Common myeloid progenitor, CD34-positive (primary cell): ENCODE data around the gene PCDHB13.
A peak's percentile ranks its signal among the peaks of the same experiment; 100 is the strongest.
"Not testable (repeated sequence)": the region's sequence is repeated elsewhere in the genome, so short reads cannot be mapped to it uniquely, and the experiment has no call there.

ENCODE experiments used
- CTCF ChIA-PET: fragments of 350-600 bp; sonication (Branson Sonifier 250); formaldehyde crosslinking; loops from one replicate; lab custom pipeline; 2021; ENCODE audit warnings: antibody characterized with exemption; lab: Charles Lee
- POLR2A ChIA-PET: fragments of 350-600 bp; sonication (Branson Sonifier 250); formaldehyde crosslinking; loops from one replicate; lab custom pipeline; 2021; ENCODE audit warnings: antibody characterized with exemption; lab: Charles Lee
- DNase-seq, 3 donors: peaks; one replicate each; pipeline versions ENCODE4 v3.0.0 to v3.0.0-alpha.2; 2013
- H3K27ac ChIP-seq, 2 experiments: 1 replicate in 1 of 2; 2 replicates in 1 of 2; pipeline ENCODE4 v1.7.0; 2013; ENCODE audit warnings: inconsistent platforms in 2 of 2, low read length in 2 of 2, mild to moderate bottlenecking in 2 of 2, low read depth in 1 of 2, moderate library complexity in 1 of 2; ENCODE audit not compliant: severe bottlenecking in 2 of 2, insufficient read depth in 1 of 2, poor library complexity in 1 of 2
- H3K27me3 ChIP-seq, 5 experiments: replicated peaks in 2 of 5; 1 replicate in 3 of 5; 2 replicates in 2 of 5; pipeline versions ENCODE4 v1.6.1 to v1.7.0; 2013; ENCODE audit warnings: low read length in 4 of 5, mild to moderate bottlenecking in 2 of 5, moderate library complexity in 2 of 5, inconsistent platforms in 1 of 5; ENCODE audit not compliant: insufficient read depth in 5 of 5, control insufficient read depth in 4 of 5
- H3K36me3 ChIP-seq, 4 experiments: 1 replicate in 2 of 4; 2 replicates in 2 of 4; pipeline versions ENCODE4 v1.6.1 to v1.7.0; 2013; ENCODE audit warnings: low read length in 3 of 4, control low read depth in 1 of 4, mild to moderate bottlenecking in 1 of 4; ENCODE audit not compliant: control insufficient read depth in 4 of 4, insufficient read depth in 4 of 4
- H3K4me1 ChIP-seq, 4 experiments: 1 replicate in 3 of 4; 2 replicates in 1 of 4; pipeline versions ENCODE4 v1.6.1 to v1.7.1; 2013; ENCODE audit warnings: low read length in 3 of 4, mild to moderate bottlenecking in 3 of 4, control low read depth in 1 of 4, inconsistent platforms in 1 of 4, moderate library complexity in 1 of 4; ENCODE audit not compliant: control insufficient read depth in 4 of 4, insufficient read depth in 4 of 4; ENCODE audit errors: control extremely low read depth in 1 of 4
- H3K4me3 ChIP-seq, 7 experiments: 1 replicate in 4 of 7; 2 replicates in 3 of 7; pipeline versions ENCODE4 v1.5.1 to v1.7.0; 2013; ENCODE audit warnings: mild to moderate bottlenecking in 7 of 7, low read length in 6 of 7, moderate library complexity in 6 of 7, inconsistent platforms in 2 of 7, low read depth in 2 of 7, control low read depth in 1 of 7; ENCODE audit not compliant: insufficient read depth in 4 of 7, control insufficient read depth in 1 of 7; ENCODE audit errors: extremely low read depth in 1 of 7
- H3K9me3 ChIP-seq, 5 experiments: 1 replicate in 4 of 5; 2 replicates in 1 of 5; pipeline versions ENCODE4 v1.6.1 to v1.7.1; 2013; ENCODE audit warnings: low read length in 4 of 5, mild to moderate bottlenecking in 2 of 5, inconsistent platforms in 1 of 5, low read depth in 1 of 5, moderate library complexity in 1 of 5; ENCODE audit not compliant: control insufficient read depth in 4 of 5, insufficient read depth in 2 of 5; ENCODE audit errors: control extremely low read depth in 1 of 5
- WGBS: methylation state at CpG from one replicate; pipeline ENCODE4 v1.1.5; 2013; ENCODE audit not compliant: insufficient coverage; 5-methylcytosine and 5-hydroxymethylcytosine counted together

The PCDHB13 gene

DNA sequence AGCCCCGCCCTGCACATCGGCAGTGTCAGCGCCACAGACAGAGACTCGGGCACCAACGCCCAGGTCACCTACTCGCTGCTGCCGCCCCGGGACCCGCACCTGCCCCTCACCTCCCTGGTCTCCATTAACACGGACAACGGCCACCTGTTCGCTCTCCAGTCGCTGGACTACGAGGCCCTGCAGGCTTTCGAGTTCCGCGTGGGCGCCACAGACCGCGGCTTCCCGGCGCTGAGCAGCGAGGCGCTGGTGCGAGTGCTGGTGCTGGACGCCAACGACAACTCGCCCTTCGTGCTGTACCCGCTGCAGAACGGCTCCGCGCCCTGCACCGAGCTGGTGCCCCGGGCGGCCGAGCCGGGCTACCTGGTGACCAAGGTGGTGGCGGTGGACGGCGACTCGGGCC, 33.3 kb downstream of the PCDHB13 start:
- H3K4me1 ChIP-seq, POLR2A ChIA-PET, H3K4me3 ChIP-seq, CTCF ChIA-PET, H3K27ac ChIP-seq, DNase-seq, H3K36me3 ChIP-seq: not testable (repeated sequence)
- Histone ChIP-seq H3K27me3 (peaks cover 0 to 28% (median 4%) of the 10 kb centered on the region in 5 experiments), H3K9me3 (peaks cover 14 to 73% (median 45%) of the 10 kb centered on the region in 5 experiments)
- WGBS = 29% methylated on average over 11 of the region's 42 CpGs

DNA sequence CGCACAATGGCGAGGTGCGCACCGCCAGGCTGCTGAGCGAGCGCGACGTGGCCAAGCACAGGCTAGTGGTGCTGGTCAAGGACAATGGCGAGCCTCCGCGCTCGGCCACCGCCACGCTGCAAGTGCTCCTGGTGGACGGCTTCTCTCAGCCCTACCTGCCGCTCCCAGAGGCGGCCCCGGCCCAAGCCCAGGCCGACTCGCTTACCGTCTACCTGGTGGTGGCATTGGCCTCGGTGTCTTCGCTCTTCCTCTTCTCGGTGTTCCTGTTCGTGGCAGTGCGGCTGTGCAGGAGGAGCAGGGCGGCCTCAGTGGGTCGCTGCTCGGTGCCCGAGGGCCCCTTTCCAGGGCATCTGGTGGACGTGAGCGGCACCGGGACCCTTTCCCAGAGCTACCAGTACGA, 33.7 kb downstream of the PCDHB13 start:
- DNase-seq, H3K4me3 ChIP-seq, H3K4me1 ChIP-seq, POLR2A ChIA-PET, CTCF ChIA-PET, H3K36me3 ChIP-seq, H3K27ac ChIP-seq: not testable (repeated sequence)
- Histone ChIP-seq H3K27me3 (peaks cover 0 to 24% (median 2%) of the 10 kb centered on the region in 5 experiments), H3K9me3 (peaks cover 11 to 69% (median 44%) of the 10 kb centered on the region in 5 experiments)
- 36% methylated on average over 19 of the region's 34 CpGs for WGBS

DNA sequence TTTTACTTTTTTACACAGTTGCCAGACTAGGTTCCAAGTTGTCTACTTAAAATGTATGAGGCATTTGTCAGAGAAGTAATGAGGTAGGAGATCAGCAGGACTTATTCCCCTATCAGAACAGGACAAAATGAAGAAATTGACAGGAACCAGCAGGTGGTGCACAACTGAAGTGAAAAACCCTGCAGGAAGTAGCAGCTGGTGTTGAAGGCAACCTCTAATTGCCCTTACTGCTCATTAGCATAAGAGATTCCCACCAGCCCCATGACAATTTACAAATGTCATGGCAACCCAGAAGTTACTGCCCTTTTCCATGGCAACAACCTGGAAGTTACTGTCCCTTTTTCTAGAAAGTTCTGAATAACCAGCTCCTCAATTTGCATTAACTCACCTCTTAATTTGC, 36.9 kb downstream of the PCDHB13 start:
- POLR2A ChIA-PET = no interaction called here
- CTCF ChIA-PET = no interaction called here
- H3K36me3 ChIP-seq = no peaks in the 10 kb centered on the region
- DNase-seq = no peak
- no peak overlapping the region for H3K4me3 ChIP-seq
- H3K27me3 ChIP-seq = peaks cover 0 to 9% (median 2%) of the 10 kb centered on the region in 5 experiments
- H3K9me3 ChIP-seq = peaks cover 13 to 70% (median 42%) of the 10 kb centered on the region in 5 experiments
- no peak overlapping the region for H3K27ac ChIP-seq
- H3K4me1 ChIP-seq = no peaks in the 10 kb centered on the region

DNA sequence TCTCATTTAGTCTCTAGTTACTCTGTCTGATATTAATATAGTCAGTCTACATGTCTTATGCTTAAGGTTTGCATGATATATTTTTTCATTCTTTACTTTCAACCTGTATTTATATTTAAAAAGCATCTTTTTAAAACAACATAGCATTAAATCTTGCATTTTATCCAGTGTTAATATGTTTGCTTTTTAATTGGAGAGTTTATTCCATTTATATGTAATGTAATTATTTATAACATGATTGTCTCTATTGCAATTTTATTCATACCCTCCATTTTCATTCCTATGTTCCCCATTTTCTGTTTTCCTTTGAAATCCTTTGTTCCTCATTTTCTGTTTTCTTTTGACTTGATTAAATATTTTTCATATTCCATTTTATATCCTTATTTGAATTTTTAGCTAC, 44.7 kb downstream of the PCDHB13 start:
- ChIA-PET POLR2A (no interaction called here), CTCF (no interaction called here)
- H3K9me3 ChIP-seq = peaks cover 19 to 90% (median 38%) of the 10 kb centered on the region in 5 experiments
- no peak overlapping the region for H3K27ac ChIP-seq
- H3K27me3 ChIP-seq = no peaks in the 10 kb centered on the region
- DNase-seq = no peak
- H3K36me3 ChIP-seq = no peaks in the 10 kb centered on the region
- no peaks in the 10 kb centered on the region for H3K4me1 ChIP-seq
- no peak overlapping the region for H3K4me3 ChIP-seq

DNA sequence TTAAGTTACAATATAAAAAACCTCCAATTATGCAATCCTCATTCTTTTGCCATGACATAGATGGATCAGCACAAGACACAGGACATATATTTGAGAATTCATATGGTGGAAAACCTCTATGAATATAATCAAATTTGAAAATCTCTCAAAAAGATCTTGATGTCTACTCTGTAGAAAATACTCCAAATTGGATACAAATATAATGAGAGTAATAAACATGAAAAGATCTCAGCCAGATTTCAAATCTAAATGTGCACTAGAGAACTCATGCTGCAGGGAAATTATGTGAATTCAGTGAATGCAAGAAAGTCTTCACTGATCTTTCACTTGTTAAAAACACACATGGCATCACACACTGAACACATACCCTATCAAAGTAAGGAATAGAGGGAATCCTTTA, 45.2 kb downstream of the PCDHB13 start:
- no peaks in the 10 kb centered on the region for H3K27me3 ChIP-seq
- peaks cover 19 to 90% (median 41%) of the 10 kb centered on the region in 5 experiments for H3K9me3 ChIP-seq
- ChIA-PET CTCF (no interaction called here), POLR2A (interaction anchor here (0.7 kb wide), 1 partner anchor 548 kb away, joined by 3 read pairs; no protein-coding TSS in a partner anchor)
- no peak overlapping the region for H3K27ac ChIP-seq
- no peaks in the 10 kb centered on the region for H3K4me1 ChIP-seq
- DNase-seq = no peak
- no peak overlapping the region for H3K4me3 ChIP-seq
- H3K36me3 ChIP-seq = no peaks in the 10 kb centered on the region

DNA sequence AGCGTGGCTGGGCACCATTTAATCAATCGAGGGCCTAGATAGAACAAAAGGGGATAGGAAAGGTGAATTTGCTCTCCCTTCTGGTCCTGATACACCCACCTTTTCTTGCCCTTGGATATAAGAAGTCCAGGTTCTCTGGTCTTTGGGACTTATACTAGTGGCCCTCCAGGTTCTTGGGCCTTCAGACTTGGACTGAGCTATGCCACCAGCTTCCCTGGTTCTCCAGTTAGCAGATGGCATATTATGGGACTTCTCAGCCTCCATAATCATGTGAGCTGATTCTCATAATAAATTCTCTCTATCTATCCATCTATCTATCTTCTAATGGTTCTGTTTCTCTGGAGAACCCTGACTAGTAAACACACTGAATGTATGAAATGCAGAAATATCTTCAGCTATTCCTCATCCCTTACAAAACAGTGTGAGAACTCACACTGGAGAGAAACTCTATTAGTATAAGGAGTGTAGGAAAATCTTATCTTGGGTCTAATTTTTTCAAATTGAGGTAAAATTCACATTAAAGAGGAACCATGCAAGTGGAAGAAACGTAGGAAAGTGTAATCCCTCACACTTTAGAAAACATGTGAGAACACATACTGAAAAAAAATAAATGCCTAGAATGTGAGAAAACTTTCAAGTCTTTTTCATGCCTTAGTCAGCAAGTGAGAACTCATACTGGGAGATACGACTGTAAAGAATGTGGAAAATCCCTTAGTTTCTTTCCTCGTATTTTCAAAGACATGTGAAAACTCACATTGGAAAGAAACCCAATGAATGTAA, 46.9 kb downstream of the PCDHB13 start:
- H3K36me3 ChIP-seq = no peaks in the 10 kb centered on the region
- CTCF ChIA-PET = interaction anchor here (1.6 kb wide), 1 partner anchor 60 kb away, joined by 6 read pairs; the partner anchor contains the start of gene TAF7
- peak; percentile 7 to 23 (median 19) for DNase-seq
- no peaks in the 10 kb centered on the region for H3K4me1 ChIP-seq
- H3K27ac ChIP-seq = no peak overlapping the region
- WGBS = 92% methylated on average over 2 of the region's 5 CpGs
- no peaks in the 10 kb centered on the region for H3K27me3 ChIP-seq
- H3K4me3 ChIP-seq = no peak overlapping the region
- POLR2A ChIA-PET = no interaction called here
- H3K9me3 ChIP-seq = peaks cover 23 to 86% (median 45%) of the 10 kb centered on the region in 5 experiments

DNA sequence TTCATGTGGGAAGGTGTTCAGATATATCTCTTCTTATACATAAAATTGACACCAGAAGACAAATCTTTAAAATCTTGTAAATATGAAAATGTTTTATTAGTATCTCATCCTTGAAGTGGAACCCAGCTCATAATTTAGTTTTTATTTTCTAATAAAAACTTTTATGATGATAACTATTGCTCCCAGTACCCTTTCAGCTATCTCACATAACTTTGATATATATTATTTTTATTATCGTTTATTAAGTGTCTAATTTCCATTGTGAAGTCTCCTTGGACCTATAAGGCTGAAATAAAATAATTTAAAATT, 47.5 kb downstream of the PCDHB13 start:
- H3K4me1 ChIP-seq = no peaks in the 10 kb centered on the region
- H3K27me3 ChIP-seq = no peaks in the 10 kb centered on the region
- WGBS = no CpG with 5 or more reads among the region's 1 CpG
- no peak overlapping the region for H3K4me3 ChIP-seq
- CTCF ChIA-PET = interaction anchor here (1.6 kb wide), 1 partner anchor 59 kb away, joined by 6 read pairs; the partner anchor contains the start of gene TAF7
- H3K9me3 ChIP-seq = peaks cover 26 to 88% (median 44%) of the 10 kb centered on the region in 5 experiments
- no peaks in the 10 kb centered on the region for H3K36me3 ChIP-seq
- POLR2A ChIA-PET = no interaction called here
- no peak overlapping the region for H3K27ac ChIP-seq
- DNase-seq = no peak
